Stimulated activated CD4-positive, alpha-beta T cell treated with anti-CD3 and anti-CD28 coated beads, Interleukin-2, amount 100 ng/mL, for 4 hours (primary cell): ENCODE results near the gene IMPA2.
"Not testable (repeated sequence)": the region's sequence is repeated elsewhere in the genome, so short reads cannot be mapped to it uniquely, and the experiment has no call there.

Experiments used
- DNase-seq: peaks from one replicate; pipeline ENCODE4 v3.0.0-alpha.2; 2020; ENCODE audit warnings: low read depth

The IMPA2 gene

DNA sequence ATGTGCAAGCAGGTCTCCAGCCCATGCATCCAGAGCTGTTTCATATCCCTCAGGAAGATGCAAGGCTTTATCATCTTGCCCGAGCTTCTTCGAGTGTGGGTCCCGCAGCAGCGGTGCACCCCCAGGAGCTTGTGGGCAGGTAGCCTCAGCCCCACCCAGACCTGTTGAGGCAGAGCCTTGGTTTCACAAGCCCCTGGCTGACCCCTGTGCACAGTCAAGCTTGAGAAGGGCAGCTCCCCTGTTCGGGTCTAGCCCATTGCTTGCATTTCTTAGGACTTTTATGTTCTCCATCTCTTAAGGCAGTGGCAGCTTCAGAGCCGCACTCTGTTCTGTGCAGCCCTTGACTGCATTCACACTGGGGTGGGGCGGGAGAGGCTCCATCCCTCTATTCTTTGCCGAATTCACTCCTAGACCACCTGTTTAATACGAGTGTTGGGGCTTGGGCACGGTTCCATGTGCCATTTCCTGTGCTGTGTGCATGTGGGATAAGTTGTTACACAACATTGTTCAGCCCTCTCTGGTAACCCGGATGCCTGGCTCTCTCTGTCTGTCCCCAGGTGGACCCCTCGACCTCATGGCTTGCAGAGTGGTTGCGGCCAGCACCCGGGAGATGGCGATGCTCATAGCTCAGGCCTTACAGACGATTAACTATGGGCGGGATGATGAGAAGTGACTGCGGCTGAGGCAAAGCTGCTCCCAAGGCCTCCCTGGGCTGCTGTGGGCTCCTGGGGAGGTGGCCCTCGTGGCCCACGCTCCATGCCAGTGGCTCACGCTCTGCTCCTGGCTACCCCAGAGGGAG, 48.7 kb downstream of the IMPA2 start:
- DNase-seq, result no peak

DNA sequence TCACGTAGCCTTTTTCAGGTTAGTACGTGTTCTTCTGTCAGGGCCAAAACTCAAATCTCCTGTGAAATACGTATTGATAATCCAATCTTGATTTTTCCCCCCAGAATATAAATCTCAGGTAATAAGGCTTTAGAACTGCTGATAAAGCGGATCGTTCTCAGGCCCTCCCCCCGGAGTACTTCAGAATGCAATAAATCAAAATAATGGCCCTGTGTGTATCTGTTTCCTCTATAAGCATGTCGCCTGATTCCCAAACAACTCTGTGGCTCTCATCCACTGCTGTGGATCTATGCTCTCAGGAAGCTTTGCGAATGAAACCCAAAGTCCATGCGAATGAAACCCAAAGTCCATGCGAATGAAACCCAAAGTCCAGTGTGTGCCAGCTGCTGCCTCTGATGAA, 49.4 kb downstream of the IMPA2 start:
- no peak for DNase-seq

DNA sequence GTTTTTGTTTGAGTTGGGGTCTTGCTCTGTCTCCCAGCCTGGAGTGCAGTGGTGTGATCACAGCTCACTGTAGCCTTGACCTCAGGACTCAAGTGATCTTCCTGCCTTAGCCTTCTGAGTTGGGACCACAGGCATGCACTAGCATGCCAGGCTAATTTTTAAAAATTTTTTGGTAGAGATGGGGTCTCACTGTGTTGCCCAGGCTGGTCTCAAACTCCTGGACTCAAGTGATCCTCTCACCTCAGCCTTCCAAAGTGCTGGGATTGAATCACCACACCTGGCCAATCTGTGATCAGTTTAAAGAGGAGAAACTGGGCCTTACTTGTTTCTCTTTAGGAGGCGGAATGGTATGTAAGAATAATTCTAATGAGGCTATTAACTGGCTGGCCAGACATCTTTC, 49.9 kb downstream of the IMPA2 start:
- no peak for DNase-seq

DNA sequence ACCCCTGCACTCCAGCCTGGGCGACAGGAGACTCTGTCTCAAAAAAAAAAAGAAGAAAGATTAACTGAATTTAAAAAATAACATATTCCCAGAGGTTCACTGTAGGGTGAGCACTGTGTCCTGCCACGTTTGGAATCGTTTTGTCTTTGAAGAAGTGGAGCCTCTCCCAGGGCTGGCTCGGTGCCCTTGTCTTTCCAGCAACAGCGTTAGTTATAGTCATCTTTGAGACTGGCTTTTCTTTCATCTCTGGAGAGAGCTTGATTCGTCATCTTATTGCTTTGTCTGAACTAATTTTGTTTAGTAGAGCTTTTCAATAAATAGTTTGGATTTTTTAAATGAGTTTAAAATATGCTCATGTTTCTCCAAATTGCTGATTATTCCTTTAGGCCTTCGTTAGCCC, 50.5 kb downstream of the IMPA2 start:
- no peak for DNase-seq

DNA sequence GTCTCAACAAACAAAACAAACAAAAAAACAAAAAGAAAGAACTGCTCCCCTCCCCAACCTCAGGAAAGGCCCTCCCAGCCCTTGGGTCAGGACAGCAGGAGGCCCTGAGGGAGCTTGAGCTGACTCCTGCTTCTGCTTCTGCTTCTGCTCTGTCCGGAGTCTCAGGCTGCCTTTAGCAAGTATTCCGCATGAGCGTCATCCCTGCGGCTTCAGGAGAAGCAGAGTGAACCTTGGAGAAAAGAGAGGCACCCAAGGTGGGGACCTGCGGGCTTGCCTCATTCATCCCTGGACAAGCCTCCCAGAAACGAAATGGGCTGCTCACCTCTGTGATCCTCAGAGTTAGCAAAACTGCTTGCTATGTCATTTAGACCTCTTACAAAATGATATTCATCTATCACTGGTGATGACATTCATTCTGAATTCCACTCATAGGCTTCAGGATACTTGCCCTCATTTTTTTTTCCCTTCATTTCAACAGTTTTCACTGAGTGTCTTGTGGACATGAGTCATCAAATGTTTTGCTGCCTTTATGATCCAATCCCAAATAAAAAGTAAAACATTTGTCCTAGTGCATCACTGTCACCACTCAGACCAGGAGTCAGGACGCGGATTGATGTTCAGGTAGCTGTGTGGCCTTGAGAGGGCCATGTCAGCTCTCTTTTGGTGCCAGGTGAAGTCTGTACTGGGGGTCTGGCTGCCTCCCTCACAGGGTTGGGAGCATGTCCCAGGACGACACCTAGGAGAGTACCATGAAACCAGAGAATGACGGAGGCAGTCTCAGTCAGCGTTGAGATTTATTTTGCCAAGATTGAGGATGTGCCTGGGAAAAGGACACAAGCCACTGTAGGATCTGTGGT, 51.7 kb downstream of the IMPA2 start:
- no peak for DNase-seq

DNA sequence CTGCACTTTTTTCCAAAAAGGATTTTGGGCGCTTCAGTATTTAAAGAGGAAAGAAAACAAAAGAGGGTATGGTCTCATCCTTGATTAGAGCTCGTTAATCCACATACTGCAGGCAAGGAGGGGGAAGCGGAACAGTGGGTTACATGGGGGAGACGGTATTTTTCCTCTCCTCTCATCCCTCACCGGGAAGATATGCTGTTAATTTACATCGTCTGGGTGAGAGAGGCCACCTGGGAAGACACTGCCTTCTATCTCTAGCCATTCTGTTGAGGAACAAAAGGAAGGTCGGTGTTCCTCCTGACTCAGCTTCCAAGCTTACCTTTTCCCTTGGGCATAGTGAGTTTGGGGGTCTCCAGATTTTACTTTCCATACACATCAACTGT, 52.3 kb downstream of the IMPA2 start:
- DNase-seq, result no peak

DNA sequence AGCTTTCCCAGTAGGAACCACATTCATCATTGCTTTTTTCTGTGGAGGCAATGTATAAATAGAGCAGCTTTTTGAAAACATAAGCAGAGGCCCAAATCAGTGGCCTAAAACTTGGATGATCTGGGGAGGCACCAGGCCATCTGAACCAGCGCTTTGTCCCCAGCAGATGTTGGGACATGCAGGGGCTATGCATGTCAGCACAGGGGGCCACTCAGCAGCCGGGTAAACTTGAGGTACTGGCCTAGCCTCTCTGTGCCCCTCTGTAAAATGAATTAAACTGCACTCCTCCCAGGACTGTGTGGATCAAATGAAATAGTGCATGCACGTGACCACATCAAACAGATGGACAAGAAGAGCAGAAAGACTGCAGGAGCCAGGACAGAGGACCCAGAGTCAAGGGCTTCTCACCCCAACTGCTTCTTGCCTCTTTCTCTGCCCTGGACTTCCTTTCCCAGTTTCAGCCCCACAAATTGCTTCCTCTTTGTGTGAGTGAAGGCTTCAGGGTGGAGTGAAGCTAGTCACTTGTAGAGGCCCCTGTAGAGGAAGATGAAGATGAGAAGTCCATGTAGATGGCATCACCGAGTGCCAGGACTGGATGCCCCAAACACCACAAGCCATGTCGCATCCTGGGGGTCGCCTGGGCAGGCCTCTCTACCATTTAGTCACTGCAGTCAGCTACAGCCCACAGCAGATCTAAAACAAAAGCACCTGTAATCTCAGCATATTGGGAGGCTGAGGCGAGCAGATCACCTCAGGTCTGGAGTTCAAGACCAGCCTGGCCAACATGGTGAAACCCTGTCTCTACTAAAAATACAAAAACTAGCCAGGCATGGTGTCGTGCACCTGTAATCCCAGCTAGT, 53.2 kb downstream of the IMPA2 start:
- DNase-seq, result no peak

DNA sequence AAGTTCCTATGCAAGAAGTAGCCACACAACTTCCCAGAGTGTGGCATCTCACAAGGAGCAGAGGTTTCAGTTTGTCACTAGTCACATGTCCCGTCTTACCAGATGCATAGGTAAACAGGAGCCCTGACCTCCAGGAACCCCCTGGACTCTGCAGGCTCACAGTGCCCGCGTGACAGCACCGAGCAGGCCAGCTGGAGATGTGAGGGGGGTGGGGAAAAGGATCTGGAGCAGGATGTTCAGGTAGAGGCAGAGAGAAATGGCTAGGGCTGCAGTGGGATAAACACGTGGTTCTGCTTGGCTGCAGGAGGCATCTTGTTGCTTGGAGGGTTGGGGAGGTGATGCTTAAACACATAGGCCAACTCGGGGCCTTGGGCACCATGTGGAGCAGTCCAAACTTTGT, 54.2 kb downstream of the IMPA2 start:
- no peak for DNase-seq

DNA sequence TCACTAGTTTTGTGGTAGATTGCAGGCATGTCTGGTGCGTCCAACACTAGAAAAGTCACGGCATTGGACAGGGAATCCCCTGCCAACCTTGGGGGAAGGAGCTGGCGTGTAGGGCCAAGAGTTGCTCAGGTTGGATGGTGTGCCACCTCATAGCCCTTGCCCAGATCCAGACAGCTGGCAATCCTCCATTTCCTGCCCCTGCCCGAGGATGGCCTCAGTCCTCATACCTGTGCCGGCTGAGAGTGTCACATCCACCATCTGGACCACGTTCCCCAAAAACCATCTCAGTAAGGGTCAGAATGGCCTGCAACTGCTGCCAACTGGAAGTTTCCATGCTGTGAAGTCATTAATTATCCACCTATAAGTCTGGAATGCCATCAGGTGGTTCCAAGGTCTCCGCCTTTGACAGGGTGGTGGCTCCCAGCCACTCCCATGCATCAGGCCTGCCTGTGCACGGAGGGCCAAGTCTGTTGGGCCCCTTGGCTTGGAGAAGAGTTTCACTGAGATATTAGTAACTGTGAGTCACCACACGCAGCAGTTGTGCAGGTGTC, 55.0 kb downstream of the IMPA2 start:
- DNase-seq, result no peak

DNA sequence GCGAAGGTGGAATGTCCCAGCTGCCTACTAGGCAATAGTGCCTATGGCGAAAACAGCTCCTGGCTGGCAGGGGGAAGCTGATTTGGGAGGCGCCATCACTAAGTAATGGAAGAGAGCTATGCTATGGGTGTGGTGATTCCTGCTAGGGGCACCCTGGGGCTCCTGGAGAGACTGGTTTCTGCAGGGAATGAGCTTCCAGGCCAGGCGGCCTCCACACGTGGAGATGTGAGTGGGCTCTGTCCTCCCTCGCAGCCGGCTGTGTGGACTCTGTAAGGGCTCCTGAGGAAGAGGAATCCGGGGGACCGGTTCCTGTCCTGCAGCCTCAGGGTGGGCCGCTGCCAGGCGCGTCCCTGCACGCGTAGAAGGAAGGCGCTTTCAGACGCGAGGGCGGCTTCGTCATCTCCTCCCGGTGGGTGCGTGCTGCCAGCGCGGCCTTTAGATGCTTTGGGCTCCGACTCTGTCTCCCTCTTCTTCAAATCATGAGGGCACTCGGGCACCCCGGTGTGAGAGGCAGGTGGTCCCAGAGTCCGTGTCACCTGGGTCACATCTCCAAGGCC, 56.9 kb downstream of the IMPA2 start:
- peak; percentile 36 for DNase-seq

DNA sequence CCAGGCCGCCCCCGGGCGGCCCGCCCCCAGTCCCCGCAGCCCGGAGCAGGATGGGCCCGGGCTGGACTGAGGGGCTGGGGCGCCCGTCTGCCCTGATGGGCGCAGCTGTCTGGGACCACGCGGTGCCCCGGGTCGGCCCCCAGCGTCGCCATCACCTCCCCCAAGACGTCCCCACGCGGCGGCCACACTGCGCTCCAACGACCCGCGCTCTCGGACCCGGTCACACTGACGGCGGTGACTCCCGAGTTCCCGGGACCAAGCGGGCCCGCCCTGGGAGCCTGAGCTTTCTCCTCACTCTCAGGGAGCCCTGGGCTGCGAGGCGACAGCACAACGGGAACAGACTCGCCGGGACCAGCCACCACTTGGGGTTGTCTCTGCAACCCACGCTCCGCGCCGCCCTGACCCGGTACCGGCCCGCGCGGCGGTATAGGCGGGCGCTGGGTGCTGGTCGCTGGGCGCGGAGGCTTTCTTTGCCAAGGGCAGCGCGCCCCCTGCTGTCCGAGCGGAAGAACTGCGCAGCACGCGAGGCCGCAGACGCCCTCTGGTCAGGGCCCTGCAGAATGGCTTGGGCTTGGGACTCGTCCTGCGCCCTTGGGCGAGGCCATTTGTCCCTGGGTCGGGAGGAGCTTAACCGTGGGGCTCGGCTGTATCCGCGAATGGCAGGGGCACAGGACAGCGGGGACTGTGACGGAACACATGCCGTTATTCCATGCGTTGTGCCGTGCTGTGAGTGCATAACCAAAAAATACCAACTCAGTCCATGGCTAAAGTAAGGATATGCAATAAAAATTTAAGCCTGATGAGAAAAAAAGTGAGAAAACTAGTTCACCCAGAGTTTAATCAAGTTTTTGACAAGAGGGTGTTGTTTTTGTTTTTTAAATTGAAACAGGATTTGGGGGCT, 57.6 kb downstream of the IMPA2 start:
- peak; percentile 59 for DNase-seq

DNA sequence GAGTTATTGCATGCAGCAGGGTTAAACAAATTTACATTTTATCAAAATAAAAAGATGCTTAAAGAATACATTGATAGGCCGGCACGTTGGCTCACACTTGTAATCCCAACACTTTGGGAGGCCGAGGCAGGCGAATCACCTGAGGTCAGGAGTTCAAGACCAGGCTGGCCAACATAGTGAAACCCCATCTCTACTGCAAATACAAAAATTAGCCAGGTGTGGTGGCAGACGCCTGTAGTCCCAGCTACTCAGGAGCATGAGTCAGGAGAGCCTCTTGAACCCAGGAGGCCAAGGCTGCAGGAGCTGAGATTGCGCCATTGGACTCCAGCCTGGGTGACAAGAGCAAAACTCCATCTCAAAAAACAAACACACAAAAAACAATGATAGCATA, 58.2 kb downstream of the IMPA2 start:
- DNase-seq, result not testable (repeated sequence)

DNA sequence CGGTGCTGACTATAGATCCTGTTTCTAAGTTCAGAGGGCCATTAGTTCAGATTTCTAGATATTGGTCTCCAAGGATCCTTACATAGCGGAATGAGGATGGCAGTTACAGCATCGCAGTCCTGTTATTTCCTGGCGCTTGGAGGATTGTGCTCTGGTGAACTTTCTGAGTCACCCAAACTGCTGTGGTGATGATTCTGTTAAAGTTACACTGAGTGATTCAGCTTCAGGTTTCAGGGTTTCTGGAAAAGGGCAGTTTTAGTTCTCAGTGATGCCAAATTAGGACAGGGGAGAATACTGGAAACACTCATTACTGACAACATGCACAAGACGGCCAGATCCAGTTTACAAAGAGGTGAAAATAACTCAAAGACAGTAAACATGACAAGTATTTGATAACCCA, 60.3 kb downstream of the IMPA2 start:
- DNase-seq, result no peak

DNA sequence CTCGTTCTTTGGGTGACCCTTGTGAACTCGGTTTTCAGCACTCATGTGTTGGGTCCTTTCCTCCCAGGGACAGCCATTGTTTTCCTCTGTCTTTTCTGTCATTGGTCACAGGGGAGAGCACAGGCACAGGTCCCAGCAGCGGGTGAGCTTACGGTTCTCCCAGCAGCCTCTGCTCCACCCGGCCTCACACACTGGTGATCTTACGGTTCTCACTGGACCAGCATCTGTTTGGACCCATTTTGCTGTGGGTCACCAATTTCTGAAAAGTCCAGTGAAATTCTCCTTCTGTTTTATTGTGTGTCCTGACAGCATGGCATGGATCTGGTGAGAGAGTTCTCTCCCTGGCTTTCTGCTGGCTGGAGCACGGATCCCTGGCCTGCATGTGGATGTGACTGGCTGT, 62.5 kb downstream of the IMPA2 start:
- DNase-seq, result no peak

DNA sequence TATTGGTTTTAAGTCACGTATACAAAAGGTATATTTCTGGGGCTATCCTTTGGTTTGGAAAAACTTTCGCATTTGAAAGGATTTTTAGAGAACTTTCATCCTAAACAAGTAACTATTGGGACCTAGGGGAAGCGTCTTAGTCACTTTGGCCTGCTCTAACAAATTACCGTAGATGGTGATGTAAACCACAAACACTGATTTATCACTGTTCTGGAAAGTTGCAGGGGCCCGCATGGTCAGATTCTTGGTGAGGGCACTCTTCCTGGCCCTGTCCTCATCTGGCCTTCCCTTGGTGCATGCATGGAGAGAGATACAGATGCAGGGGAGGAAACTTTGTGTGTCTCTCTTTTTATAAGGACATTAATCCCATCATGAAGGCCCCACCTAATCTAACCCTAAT, 63.3 kb downstream of the IMPA2 start:
- DNase-seq, result no peak

DNA sequence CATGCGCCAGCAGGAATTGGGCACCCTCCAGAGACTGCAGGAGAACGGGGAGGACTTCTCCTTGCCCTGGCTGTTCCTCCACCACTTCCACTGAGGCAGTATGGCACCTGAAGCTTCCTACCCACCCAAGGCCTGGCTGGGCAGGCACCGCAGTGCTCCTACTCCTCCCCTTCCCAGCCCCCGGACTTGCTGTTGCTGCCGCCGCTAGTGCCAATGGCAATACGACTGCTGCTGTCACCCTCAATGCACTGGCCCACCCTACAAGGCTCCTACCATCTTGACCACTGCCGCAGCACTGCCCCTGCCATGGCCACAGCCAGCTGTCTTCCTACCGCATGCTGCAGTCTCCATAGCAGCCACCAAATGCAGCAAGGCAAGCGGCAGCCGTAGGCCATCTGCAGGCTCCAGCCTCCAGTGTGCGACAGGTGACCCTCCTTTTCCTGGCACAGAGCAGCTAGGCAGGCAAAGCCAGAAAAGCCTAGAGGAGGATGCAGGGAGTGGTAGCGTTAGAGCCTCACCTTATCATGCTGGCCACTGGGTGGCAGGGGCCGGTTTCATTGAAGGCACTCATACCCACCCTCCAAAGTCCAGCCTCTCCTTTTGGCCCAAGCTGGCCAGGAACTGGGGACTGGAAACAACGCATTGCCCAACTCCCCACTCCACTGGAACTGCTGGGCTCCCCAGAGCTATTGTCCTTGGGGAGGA, 64.9 kb downstream of the IMPA2 start:
- DNase-seq, result no peak

DNA sequence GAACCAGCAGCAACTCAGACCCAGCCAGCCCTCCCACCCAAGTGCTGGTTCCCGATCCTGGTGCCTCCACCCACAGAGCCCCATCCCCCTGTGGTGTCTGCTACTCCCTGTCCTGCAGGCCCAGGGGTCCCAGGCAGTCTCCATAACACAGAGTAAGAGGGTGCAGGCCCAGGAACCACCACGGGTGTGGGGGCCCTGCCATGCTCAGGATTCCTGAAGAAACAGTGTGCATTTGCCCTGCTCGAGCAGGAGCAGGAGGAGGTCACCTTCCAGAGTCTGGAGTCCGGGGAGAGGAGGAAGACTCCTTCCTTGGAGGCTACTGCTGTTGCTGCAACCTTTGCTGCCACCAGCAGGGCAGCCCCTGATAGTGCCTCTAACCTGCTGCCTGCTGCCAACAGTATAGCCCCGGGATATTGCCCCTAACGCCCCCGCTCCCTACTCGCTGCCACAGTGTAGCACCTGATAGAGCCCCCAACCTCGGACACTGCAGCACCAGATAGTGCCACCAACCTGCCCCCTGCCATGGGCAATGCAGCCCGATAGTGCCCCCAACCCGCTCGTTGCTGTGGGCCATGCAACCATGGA, 65.5 kb downstream of the IMPA2 start:
- DNase-seq, result no peak

DNA sequence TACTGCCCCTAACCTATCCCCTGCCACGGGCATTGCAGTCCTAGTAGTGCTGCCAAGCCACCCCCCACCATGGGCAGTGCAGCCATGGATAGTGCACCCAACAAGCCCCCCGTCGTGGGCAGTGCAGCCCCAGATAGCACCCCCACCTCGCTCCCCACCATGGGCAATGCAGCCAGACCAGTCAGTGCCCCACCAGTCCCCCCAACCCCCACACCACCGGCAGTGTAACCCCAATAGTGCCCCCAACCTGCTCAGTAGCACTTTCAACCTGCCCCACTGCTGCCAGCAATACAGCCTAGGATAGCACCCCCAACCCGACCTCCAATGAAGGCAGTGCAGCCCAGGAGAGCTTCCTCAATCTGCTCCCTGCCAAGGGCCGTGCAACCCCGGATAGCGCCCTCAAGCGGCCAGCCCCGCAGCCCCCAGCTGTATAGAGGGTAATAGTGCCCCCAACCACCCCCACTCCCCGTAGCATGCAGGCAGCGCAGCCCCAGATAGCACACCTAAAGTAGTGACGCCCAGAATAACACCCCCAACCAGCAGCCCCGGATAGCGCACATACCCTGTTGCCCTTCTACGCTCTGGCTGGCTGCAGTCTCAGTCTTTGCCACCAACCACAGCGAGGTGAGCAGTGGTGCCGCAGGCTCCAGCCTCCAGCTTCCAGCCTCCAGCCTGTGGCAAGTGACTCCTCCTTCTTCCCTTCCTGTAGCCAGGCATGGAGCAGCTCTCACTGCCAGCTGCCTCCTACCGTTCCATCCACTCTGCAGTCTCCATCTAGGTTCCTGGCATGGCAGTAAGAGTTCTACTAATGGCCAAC, 66.9 kb downstream of the IMPA2 start:
- no peak for DNase-seq

DNA sequence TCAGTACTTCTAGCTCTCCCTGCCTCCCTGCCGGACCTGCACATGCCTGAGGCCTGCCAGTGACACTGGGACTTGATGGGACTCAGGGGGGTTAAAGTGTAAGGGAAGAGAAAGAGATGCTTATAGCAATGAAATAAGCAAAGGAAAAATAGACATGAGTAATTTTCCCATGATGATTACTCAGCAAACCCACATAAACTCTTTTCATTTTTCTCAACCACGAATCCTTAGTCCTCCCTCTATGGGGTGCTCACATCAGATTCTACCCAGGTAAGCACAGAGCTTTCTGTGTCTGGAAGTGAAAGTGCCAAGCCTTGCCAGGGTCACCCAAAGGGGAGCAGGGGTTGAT, 67.5 kb downstream of the IMPA2 start:
- no peak for DNase-seq
